Panc1 (cell line): Measurements from ENCODE around the gene IGF1R. TPM values are rescaled to one million over a fixed set of nuclear protein-coding genes. Genes with fewer than 3 reads are reported as not detected.

ENCODE experiments used
- ATAC-seq: fragments of 200-7000 bp; cut with Tn5 transposase; 2 replicates; pipeline ENCODE4 v1.9.1; 2020; ENCODE audit warnings: mild to moderate bottlenecking, moderate library complexity
- BruUV-seq: library from RNA; stranded (reverse); fragments of 400-500 nt; replicated peaks from 2 replicates; lab custom pipeline; 2021; lab: Mats Ljungman, UMichigan
- CTCF ChIA-PET: fragments of 300-600 bp; sonication (Branson Sonifier 250); formaldehyde crosslinking; loops from one replicate; lab custom pipeline; 2022; ENCODE audit warnings: antibody characterized with exemption; lab: Charles Lee
- POLR2A ChIA-PET: fragments of 300-600 bp; sonication (Branson Sonifier 250); formaldehyde crosslinking; loops from one replicate; lab custom pipeline; 2022; ENCODE audit warnings: antibody characterized with exemption; lab: Charles Lee
- DNase-seq: peaks from one replicate; pipeline ENCODE4 v3.0.0-alpha.2; 2010; ENCODE audit warnings: low read depth, low spot score
- H3K27ac ChIP-seq: 2 replicates; pipeline ENCODE4 v1.5.1; 2011; ENCODE audit warnings: mild to moderate bottlenecking, low read length, inconsistent platforms
- H3K27me3 ChIP-seq: fragments of 200-500 bp; sonication (Bioruptor generic); 2 replicates; pipeline ENCODE4 v1.6.0; 2014; ENCODE audit warnings: low read length, inconsistent platforms; ENCODE audit not compliant: control insufficient read depth, insufficient read depth
- H3K36me3 ChIP-seq: fragments of 200-500 bp; sonication (Bioruptor generic); 2 replicates; pipeline ENCODE4 v1.5.1; 2014; ENCODE audit warnings: inconsistent platforms, mild to moderate bottlenecking, low read length, moderate library complexity; ENCODE audit not compliant: control insufficient read depth, insufficient read depth
- H3K4me1 ChIP-seq: 2 replicates; pipeline ENCODE4 v1.5.1; 2011; ENCODE audit warnings: inconsistent platforms, mild to moderate bottlenecking, low read length, moderate library complexity; ENCODE audit not compliant: control insufficient read depth, insufficient read depth
- H3K4me3 ChIP-seq, 2 experiments: 2 replicates each; pipeline ENCODE4 v1.5.1; 2011 to 2012; ENCODE audit warnings: low read depth in 2 of 2, low read length in 2 of 2, mild to moderate bottlenecking in 2 of 2, inconsistent platforms in 1 of 2, moderate library complexity in 1 of 2
- H3K9me3 ChIP-seq: fragments of 200-500 bp; sonication (Bioruptor generic); 2 replicates; pipeline ENCODE4 v1.5.1; 2014; ENCODE audit warnings: low read depth, mild to moderate bottlenecking, inconsistent platforms, low read length, moderate library complexity; ENCODE audit not compliant: control insufficient read depth, insufficient read depth
- POLR2AphosphoS5 ChIP-seq: IDR thresholded peaks from 2 replicates; pipeline ENCODE4 v1.6.1; 2012; ENCODE audit warnings: mild to moderate bottlenecking, low read depth, low read length, moderate library complexity
- REST ChIP-seq, 2 experiments: IDR thresholded peaks; 2 replicates each; pipeline ENCODE4 v1.6.1; 2011 to 2012; ENCODE audit warnings: low read depth in 2 of 2, control low read depth in 1 of 2, low read length in 1 of 2, mild to moderate bottlenecking in 1 of 2, moderate library complexity in 1 of 2; ENCODE audit not compliant: insufficient read depth in 1 of 2
- SIN3A ChIP-seq: IDR thresholded peaks from 2 replicates; pipeline ENCODE4 v1.6.1; 2012; ENCODE audit warnings: low read depth, mild to moderate bottlenecking, low read length, moderate library complexity, borderline replicate concordance; ENCODE audit not compliant: insufficient read depth
- TCF7L2 ChIP-seq: IDR thresholded peaks from 2 replicates; pipeline ENCODE4 v1.6.1; 2011; ENCODE audit warnings: mild to moderate bottlenecking, low read depth, low read length, inconsistent platforms
- in situ Hi-C: cut with HindIII; loops from 2 replicates; pipeline ENCODE4 v1.10.0; 2016; ENCODE audit warnings: low sequenced_read_pairs, low pct_unique_long_range_greater_than_20kb
- intact Hi-C: fragments of 100-400 bp; cut with micrococcal nuclease; formaldehyde crosslinking; loops from one replicate; pipeline ENCODE4 v1.10.0; 2022; ENCODE audit not compliant: unreplicated experiment
- total RNA-seq: library from RNA; stranded (reverse); gene quantifications from one replicate; pipeline ENCODE4 v1.2.1, GENCODE V29; 2021; ENCODE audit not compliant: unreplicated experiment
- TF ChIP-seq, protein P1 (sequence below): fragments of 450-650 bp; IDR thresholded peaks from 2 replicates; pipeline ENCODE4 v1.5.1; 2017; ENCODE audit warnings: mild to moderate bottlenecking

Gene IGF1R
- total RNA-seq, 1 experiment from 2014 or later = 77.1 TPM

DNA sequence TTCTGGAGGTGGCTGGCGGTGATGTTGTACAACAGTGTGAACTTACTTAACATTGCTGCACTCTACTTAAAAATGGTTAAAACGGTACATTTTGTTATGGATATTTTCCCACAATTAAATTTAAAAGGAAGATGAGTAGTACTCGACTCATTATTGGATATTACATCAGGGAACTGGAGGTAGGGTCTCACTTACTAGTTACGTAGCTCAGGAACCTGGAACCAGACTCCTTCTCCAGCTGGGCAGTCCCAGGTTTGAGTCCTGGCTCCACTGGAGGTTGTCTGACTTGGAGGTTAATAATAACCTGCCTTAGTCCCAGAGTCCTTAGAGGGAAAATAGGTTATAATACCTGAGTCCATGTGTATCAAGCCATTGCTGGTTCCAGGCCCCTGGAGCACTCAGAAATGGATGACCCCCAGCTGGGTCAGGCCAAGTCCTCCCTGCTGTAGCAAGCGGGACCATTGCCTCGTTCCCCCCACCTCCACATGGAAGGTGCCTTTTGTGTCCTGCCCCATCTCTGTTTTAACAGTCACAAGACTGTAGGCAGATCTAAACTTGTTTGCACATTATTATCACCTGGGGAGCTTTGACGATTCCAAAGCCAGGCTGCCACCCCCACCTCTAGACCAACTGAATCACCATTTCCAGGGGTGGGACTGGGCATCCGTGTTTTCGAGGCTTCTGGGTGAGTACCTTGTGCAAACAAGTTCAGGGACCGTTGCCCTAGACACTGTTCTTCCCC, 126.6 kb downstream of the IGF1R start:
- H3K4me3 ChIP-seq = no peak overlapping the region
- no peaks in the 10 kb centered on the region for H3K9me3 ChIP-seq
- CTCF ChIA-PET = no interaction called here
- H3K27ac ChIP-seq = peak overlapping the region; percentile 55
- no TSS peak for BruUV-seq
- ATAC-seq (no peak), DNase-seq (no peak)
- in situ Hi-C loops = no loop called here
- H3K36me3 ChIP-seq = no peaks in the 10 kb centered on the region
- TF ChIP-seq, protein P1, sequence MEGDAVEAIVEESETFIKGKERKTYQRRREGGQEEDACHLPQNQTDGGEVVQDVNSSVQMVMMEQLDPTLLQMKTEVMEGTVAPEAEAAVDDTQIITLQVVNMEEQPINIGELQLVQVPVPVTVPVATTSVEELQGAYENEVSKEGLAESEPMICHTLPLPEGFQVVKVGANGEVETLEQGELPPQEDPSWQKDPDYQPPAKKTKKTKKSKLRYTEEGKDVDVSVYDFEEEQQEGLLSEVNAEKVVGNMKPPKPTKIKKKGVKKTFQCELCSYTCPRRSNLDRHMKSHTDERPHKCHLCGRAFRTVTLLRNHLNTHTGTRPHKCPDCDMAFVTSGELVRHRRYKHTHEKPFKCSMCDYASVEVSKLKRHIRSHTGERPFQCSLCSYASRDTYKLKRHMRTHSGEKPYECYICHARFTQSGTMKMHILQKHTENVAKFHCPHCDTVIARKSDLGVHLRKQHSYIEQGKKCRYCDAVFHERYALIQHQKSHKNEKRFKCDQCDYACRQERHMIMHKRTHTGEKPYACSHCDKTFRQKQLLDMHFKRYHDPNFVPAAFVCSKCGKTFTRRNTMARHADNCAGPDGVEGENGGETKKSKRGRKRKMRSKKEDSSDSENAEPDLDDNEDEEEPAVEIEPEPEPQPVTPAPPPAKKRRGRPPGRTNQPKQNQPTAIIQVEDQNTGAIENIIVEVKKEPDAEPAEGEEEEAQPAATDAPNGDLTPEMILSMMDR = no peak
- TF ChIP-seq POLR2AphosphoS5 = no peak
- TF ChIP-seq SIN3A = no peak
- TF ChIP-seq REST (IDR thresholded peaks at IDR 0.05; ENCODE audit: insufficient read depth in 1 of 2, low read depth in 2 of 2, low read length in 1 of 2) = no peak
- H3K4me1 ChIP-seq = peaks cover 83% of the 10 kb centered on the region
- H3K27me3 ChIP-seq = no peaks in the 10 kb centered on the region
- intact Hi-C loops = loop anchor here (10.0 kb wide), 3 partner anchors 120 to 330 kb away; no protein-coding TSS in a partner anchor
- POLR2A ChIA-PET = no interaction called here

- intact Hi-C loops (loop anchor here (10.0 kb wide), 3 partner anchors 121 to 331 kb away; no protein-coding TSS in a partner anchor), in situ Hi-C loops (no loop called here)
- no peak for TF ChIP-seq SIN3A
- TF ChIP-seq TCF7L2 = no peak
- TF ChIP-seq POLR2AphosphoS5 = no peak
- no peak for TF ChIP-seq REST (IDR thresholded peaks at IDR 0.05; ENCODE audit: insufficient read depth in 1 of 2, low read depth in 2 of 2, low read length in 1 of 2)
- TF ChIP-seq, protein P1 = no peak
- Histone ChIP-seq H3K9me3 (no peaks in the 10 kb centered on the region), H3K27me3 (no peaks in the 10 kb centered on the region), H3K4me3 (no peak overlapping the region), H3K27ac (peak overlapping the region; percentile 55), H3K4me1 (peaks cover 84% of the 10 kb centered on the region), H3K36me3 (no peaks in the 10 kb centered on the region)
- POLR2A ChIA-PET = no interaction called here
- DNase-seq = no peak
- CTCF ChIA-PET = no interaction called here
- ATAC-seq = no peak
- no TSS peak for BruUV-seq
Observed at GRCh38 chr15:98775498-98776230, 127.3 kb downstream of the IGF1R start.
